Activated naive CD8-positive, alpha-beta T cell treated with anti-CD3 and anti-CD28 coated beads for 36 hours (primary cell): ENCODE results near the gene OR13C8. TPM values are rescaled to one million over a fixed set of nuclear protein-coding genes. Genes with fewer than 3 reads are reported as not detected.
"Not testable (repeated sequence)": the region's sequence is repeated elsewhere in the genome, so short reads cannot be mapped to it uniquely, and the experiment has no call there.

Experiments
- DNase-seq: peaks from one replicate; pipeline ENCODE4 v3.0.0; 2021
- H3K27ac Mint-ChIP-seq: one replicate; pipeline ENCODE4 v1.8.0; 2022; ENCODE audit warnings: mild to moderate bottlenecking, moderate library complexity, mixed read lengths
- H3K27me3 Mint-ChIP-seq: one replicate; pipeline ENCODE4 v1.8.0; 2022; ENCODE audit warnings: mild to moderate bottlenecking, mixed read lengths
- H3K36me3 Mint-ChIP-seq: one replicate; pipeline ENCODE4 v1.8.0; 2021; ENCODE audit warnings: mild to moderate bottlenecking, mixed read lengths
- H3K4me1 Mint-ChIP-seq: one replicate; pipeline ENCODE4 v1.8.0; 2021; ENCODE audit warnings: mixed read lengths
- H3K4me3 Mint-ChIP-seq: one replicate; pipeline ENCODE4 v1.8.0; 2022; ENCODE audit warnings: mild to moderate bottlenecking, moderate library complexity, mixed read lengths
- H3K9me3 Mint-ChIP-seq: one replicate; pipeline ENCODE4 v1.8.0; 2022; ENCODE audit warnings: mixed read lengths
- total RNA-seq, 2 experiments: library from RNA; stranded (reverse); gene quantifications; one replicate each; pipeline ENCODE4 v1.2.3, GENCODE V29; 2021

Gene OR13C8
- total RNA-seq: not detected

- H3K4me1 Mint-ChIP-seq: no peaks in the 10 kb centered on the region
- H3K36me3 Mint-ChIP-seq: no peaks in the 10 kb centered on the region
- DNase-seq: no peak
Observed at GRCh38 chr9:104568868-104569267, at the start of gene OR13C8. TSS of gene OR13C8 (plus strand) at chr9:104569168. CDS start at chr9:104569168, 0 bp downstream.

DNA sequence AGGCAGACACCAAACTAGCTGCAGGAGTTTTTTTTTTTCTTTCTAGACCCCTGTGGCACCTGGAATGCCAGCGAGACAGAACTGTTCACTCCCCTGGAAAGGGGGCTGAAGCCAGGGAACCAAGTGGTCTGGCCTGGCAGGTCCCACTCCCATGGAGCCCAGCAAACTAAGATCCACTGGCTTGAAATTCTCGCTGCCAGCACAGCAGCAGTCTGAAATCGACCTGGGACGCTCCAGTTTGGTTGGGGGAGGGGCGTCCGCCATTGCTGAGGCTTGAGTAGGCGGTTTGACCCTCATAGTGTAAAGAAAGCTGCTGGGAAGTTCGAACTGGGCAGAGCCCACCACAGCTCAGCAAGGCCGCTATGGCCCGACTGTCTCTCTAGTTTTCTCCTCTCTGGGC is 48.7 kb upstream of the OR13C8 start:
- H3K9me3 Mint-ChIP-seq, H3K27ac Mint-ChIP-seq, DNase-seq, H3K27me3 Mint-ChIP-seq, H3K4me3 Mint-ChIP-seq, H3K4me1 Mint-ChIP-seq, H3K36me3 Mint-ChIP-seq: not testable (repeated sequence)

More at GRCh38 chr9:104568868-104569267, at the start of gene OR13C8:
- Mint-ChIP-seq H3K9me3 (peaks cover 8% of the 10 kb centered on the region), H3K27ac (no peak within 1 kb of the TSS), H3K4me3 (no peak within 1 kb of the TSS), H3K27me3 (no peaks in the 10 kb centered on the region)

DNA sequence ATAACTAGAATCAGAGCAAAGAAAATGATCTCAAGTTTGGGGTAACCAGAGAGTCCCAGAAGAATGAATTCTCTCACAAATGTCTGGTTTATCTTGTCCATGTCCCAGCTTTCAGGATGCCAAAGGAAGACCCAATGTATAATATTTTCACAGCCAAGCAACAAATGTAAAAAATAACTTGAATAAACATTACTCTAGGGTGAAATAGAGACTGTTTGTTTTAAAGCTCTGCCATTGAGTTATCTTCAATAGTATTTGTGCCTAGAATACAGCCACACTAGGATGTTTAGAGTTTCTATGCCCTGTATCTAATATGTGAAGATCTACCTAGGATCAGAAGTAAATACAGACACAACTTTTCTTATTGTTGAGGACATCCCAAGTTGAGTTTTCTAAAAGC is 41.9 kb upstream of the OR13C8 start, which contains the start of gene OR13C4:
OR13C4 (minus strand) TSS at position 101 of the 400 bp plus-strand sequence; CDS start at position 101, 0 bp downstream.
- H3K27ac Mint-ChIP-seq: no peak within 1 kb of the TSS
- H3K27me3 Mint-ChIP-seq: no peaks in the 10 kb centered on the region
- H3K4me1 Mint-ChIP-seq: no peaks in the 10 kb centered on the region
- no peak within 1 kb of the TSS for H3K4me3 Mint-ChIP-seq
- H3K9me3 Mint-ChIP-seq: no peaks in the 10 kb centered on the region
- DNase-seq: no peak
- no peaks in the 10 kb centered on the region for H3K36me3 Mint-ChIP-seq

DNA sequence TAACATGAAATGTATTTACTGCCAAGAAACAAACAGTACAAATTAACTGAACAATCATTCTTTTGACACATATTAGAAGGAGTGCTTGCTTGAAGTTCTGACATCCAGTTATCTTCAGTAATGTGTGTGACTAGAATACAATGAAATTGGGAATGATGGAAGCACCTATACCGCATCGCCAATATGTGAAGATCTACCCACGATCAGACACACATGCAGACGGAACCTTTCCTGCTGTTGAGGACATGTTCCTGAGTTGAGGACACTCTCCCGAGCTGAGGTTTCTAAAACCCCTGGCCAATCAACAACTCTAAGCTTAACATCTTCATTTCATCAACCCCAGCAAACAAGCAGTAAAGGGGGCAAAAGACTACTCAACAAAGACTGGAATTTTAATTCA is 32.2 kb upstream of the OR13C8 start, which contains the start of gene OR13C3:
OR13C3 (minus strand) TSS at position 101 of the 400 bp plus-strand sequence. CDS start 133 bp downstream, outside the sequence.
- Mint-ChIP-seq H3K27ac (no peak within 1 kb of the TSS), H3K4me1 (no peaks in the 10 kb centered on the region), H3K27me3 (no peaks in the 10 kb centered on the region), H3K4me3 (no peak within 1 kb of the TSS), H3K9me3 (no peaks in the 10 kb centered on the region), H3K36me3 (no peaks in the 10 kb centered on the region)
- no peak for DNase-seq

- no peak for DNase-seq
- no peaks in the 10 kb centered on the region for H3K4me1 Mint-ChIP-seq
- no peaks in the 10 kb centered on the region for H3K27me3 Mint-ChIP-seq
- no peaks in the 10 kb centered on the region for H3K36me3 Mint-ChIP-seq
- no peak overlapping the region for H3K27ac Mint-ChIP-seq
- H3K4me3 Mint-ChIP-seq: no peak overlapping the region
- H3K9me3 Mint-ChIP-seq: no peaks in the 10 kb centered on the region
Observed at GRCh38 chr9:104539275-104539674, 29.7 kb upstream of the OR13C8 start.

- H3K4me3 Mint-ChIP-seq: no peak overlapping the region
- peaks cover 3% of the 10 kb centered on the region for H3K27me3 Mint-ChIP-seq
- H3K27ac Mint-ChIP-seq: no peak overlapping the region
- H3K4me1 Mint-ChIP-seq: no peaks in the 10 kb centered on the region
- H3K36me3 Mint-ChIP-seq: no peaks in the 10 kb centered on the region
- no peak for DNase-seq
- peaks cover 1% of the 10 kb centered on the region for H3K9me3 Mint-ChIP-seq
Observed at GRCh38 chr9:104544644-104545043, 24.3 kb upstream of the OR13C8 start.

DNA sequence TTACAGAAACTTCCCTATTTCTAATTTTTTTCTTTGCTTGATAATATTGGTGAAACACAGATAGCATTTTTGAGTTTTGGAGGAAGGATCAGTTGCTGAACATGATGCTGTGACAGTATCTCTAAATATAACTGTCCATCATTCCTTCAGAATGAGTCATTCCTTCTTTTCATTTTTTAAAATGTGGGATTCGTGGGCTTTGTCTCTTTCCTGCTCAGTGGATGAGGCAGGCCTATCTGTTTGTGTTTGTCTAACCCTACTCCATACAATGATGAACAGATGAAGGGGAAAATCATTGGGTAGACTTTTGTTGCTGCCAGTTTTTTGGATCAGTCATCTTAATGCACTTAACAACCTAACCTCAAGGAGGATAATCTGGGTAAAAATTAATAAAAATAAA is 15.7 kb upstream of the OR13C8 start:
- no peak for DNase-seq
- H3K36me3 Mint-ChIP-seq: no peaks in the 10 kb centered on the region
- H3K4me3 Mint-ChIP-seq: no peak overlapping the region
- H3K27me3 Mint-ChIP-seq: no peaks in the 10 kb centered on the region
- peaks cover 3% of the 10 kb centered on the region for H3K9me3 Mint-ChIP-seq
- H3K27ac Mint-ChIP-seq: no peak overlapping the region
- H3K4me1 Mint-ChIP-seq: no peaks in the 10 kb centered on the region

GRCh38 chr9:104555521-104555920 is 13.4 kb upstream of the OR13C8 start:
- H3K4me1 Mint-ChIP-seq: no peaks in the 10 kb centered on the region
- H3K4me3 Mint-ChIP-seq: no peak overlapping the region
- H3K36me3 Mint-ChIP-seq: no peaks in the 10 kb centered on the region
- H3K27me3 Mint-ChIP-seq: no peaks in the 10 kb centered on the region
- H3K9me3 Mint-ChIP-seq: peaks cover 2% of the 10 kb centered on the region
- no peak overlapping the region for H3K27ac Mint-ChIP-seq
- DNase-seq: no peak

- H3K9me3 Mint-ChIP-seq: peaks cover 2% of the 10 kb centered on the region
- H3K27ac Mint-ChIP-seq: no peak overlapping the region
- no peaks in the 10 kb centered on the region for H3K4me1 Mint-ChIP-seq
- no peak for DNase-seq
- H3K27me3 Mint-ChIP-seq: no peaks in the 10 kb centered on the region
- no peaks in the 10 kb centered on the region for H3K36me3 Mint-ChIP-seq
- H3K4me3 Mint-ChIP-seq: no peak overlapping the region
Observed at GRCh38 chr9:104556830-104557634, 11.9 kb upstream of the OR13C8 start.

DNA sequence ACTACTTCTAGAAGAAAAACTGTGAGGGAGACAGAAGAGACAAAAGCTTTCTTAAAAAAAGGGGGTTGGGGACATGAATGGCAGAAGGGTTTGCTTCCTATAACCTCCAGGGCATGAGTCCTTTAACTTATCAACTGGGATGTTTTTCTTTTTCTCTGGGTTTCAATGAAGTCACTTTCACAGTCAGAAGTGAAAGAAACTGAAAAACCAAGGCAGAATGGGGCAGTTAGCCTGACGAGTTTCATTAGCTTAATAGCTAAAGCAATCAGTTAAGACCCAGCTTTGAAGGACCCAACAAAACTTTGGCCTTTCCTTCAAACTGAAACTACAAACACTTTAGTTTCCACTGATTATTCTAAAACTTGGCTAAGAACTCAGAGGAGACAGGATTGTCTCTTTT is 4.6 kb upstream of the OR13C8 start:
- H3K27me3 Mint-ChIP-seq: no peaks in the 10 kb centered on the region

GRCh38 chr9:104572612-104573011 is 3.6 kb downstream of the OR13C8 start:
- H3K9me3 Mint-ChIP-seq: peaks cover 11% of the 10 kb centered on the region
- H3K27me3 Mint-ChIP-seq: no peaks in the 10 kb centered on the region
- no peak overlapping the region for H3K4me3 Mint-ChIP-seq
- H3K4me1 Mint-ChIP-seq: no peaks in the 10 kb centered on the region
- H3K27ac Mint-ChIP-seq: no peak overlapping the region
- no peaks in the 10 kb centered on the region for H3K36me3 Mint-ChIP-seq
- no peak for DNase-seq

More for the DNA sequence above, 4.6 kb upstream of the OR13C8 start:
- H3K9me3 Mint-ChIP-seq: peaks cover 1% of the 10 kb centered on the region
- no peak overlapping the region for H3K27ac Mint-ChIP-seq
- DNase-seq: no peak
- no peaks in the 10 kb centered on the region for H3K4me1 Mint-ChIP-seq
- no peak overlapping the region for H3K4me3 Mint-ChIP-seq
- no peaks in the 10 kb centered on the region for H3K36me3 Mint-ChIP-seq

DNA sequence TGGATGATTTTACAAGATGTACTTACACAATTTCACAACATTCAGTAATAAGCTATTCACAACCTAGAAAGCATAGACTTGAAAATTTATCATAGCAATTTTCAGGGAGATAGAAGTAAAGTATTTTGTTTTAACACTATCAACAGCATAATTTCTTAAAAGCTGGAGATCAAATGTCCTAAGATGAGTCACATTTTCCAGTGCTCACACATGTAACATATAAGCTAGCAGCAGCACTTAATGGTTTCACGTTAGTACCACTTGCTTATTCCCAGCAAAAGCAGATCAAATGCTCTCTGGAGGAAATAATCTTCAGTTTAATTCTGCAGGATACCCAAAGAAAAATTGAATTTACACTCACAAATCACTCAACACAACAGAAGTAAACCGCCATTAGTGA is 6.5 kb downstream of the OR13C8 start:
- DNase-seq: no peak

DNA sequence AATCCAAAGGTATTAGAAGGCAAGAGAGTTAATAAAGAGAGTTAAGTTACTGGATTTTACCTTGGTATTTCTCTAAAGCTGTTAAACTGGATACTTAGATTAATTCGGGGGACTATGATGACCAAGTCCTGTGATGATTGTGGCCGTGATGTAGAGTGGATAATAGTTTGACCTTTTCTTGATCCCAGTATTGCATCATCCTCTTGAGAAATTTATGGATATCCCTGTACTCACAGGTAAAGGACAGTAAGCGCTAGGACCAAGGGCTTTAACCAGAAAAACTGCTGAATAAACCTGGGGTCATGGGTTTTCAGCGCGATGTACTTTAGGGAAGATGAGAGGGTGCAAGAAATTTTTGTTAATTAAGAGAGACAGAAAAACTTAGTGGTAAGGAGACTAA is 8.3 kb downstream of the OR13C8 start:
- Mint-ChIP-seq H3K9me3 (peaks cover 6% of the 10 kb centered on the region), H3K27ac (no peak overlapping the region), H3K4me3 (no peak overlapping the region), H3K27me3 (peaks cover 3% of the 10 kb centered on the region), H3K36me3 (no peaks in the 10 kb centered on the region), H3K4me1 (no peaks in the 10 kb centered on the region)
- no peak for DNase-seq

More for the DNA sequence above, 6.5 kb downstream of the OR13C8 start:
- H3K27me3 Mint-ChIP-seq: no peaks in the 10 kb centered on the region
- no peaks in the 10 kb centered on the region for H3K4me1 Mint-ChIP-seq
- no peak overlapping the region for H3K4me3 Mint-ChIP-seq
- no peaks in the 10 kb centered on the region for H3K36me3 Mint-ChIP-seq
- H3K27ac Mint-ChIP-seq: no peak overlapping the region
- peaks cover 11% of the 10 kb centered on the region for H3K9me3 Mint-ChIP-seq

GRCh38 chr9:104580562-104580961 is 11.6 kb downstream of the OR13C8 start:
- Mint-ChIP-seq H3K27me3 (peaks cover 5% of the 10 kb centered on the region), H3K9me3 (no peaks in the 10 kb centered on the region), H3K36me3 (no peaks in the 10 kb centered on the region)

DNA sequence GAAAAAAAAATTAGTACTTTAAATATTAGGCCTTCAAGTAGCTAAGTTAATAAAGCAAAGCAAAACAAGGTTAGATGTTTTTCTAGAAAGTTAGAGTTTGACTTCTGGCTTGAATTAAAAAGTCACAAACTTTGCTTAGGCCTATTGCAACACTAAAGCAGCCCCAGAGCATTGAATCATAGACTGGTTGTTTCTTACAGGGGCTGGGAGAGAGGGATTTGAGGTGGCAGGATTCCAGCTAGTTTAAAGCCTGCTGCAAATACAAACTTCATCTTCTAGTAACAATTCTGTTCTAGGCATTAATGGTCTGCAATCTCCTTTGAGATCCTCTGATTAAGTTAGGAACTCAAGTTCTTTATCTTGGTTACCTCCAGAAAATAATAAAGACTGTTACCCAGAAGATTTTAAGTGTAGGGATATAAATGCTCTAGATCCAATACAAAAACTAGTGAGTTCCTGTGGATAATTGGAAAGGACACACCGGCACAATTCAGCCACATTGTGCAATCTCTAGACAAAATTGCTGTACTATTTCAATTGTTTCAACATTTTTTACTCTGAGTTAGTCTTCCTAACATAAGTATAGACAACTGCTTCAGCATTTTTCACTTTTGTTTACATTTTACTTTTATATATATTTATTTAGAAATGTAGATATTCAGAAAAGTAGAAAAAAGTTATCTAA is 17.7 kb downstream of the OR13C8 start:
- Mint-ChIP-seq H3K4me1 (no peaks in the 10 kb centered on the region), H3K27ac (no peak overlapping the region), H3K36me3 (no peaks in the 10 kb centered on the region), H3K4me3 (no peak overlapping the region), H3K9me3 (no peaks in the 10 kb centered on the region), H3K27me3 (peaks cover 3% of the 10 kb centered on the region)
- DNase-seq: no peak

More at GRCh38 chr9:104580562-104580961, 11.6 kb downstream of the OR13C8 start:
- Mint-ChIP-seq H3K4me3 (no peak overlapping the region), H3K4me1 (no peaks in the 10 kb centered on the region), H3K27ac (no peak overlapping the region)
- DNase-seq: no peak
